GM19351 (cell line): ENCODE measurements around the gene AP1M1.

Source experiments
- ATAC-seq: cut with Tn5 transposase; IDR thresholded peaks from one replicate; pipeline ENCODE4 v1.9.1; 2021; ENCODE audit warnings: mild to moderate bottlenecking, moderate library complexity; ENCODE audit not compliant: unreplicated experiment

AP1M1 gene

GRCh38 chr19:16293118-16294091 is 95.7 kb downstream of the AP1M1 start:
- no peak for ATAC-seq

- ATAC-seq, result no peak
These were observed 97.3 kb downstream of the AP1M1 start for GRCh38 chr19:16295057-16295456.
